HEK293T (cell line): ENCODE results near the gene RTRAF.

Experiments
- CTCF ChIA-PET: fragments of 350-600 bp; formaldehyde crosslinking; extraction: SDS; loops from one replicate; lab custom pipeline; 2021; ENCODE audit warnings: antibody characterized with exemption, inconsistent platforms; lab: Yijun Ruan, JAX
- POLR2A ChIA-PET: fragments of 350-600 bp; formaldehyde crosslinking; extraction: SDS; loops from one replicate; lab custom pipeline; 2020; ENCODE audit warnings: antibody characterized with exemption, inconsistent platforms; lab: Yijun Ruan, JAX
- DNase-seq: peaks from one replicate; pipeline ENCODE4 v3.0.0; 2012; ENCODE audit warnings: mixed read lengths; ENCODE audit errors: extremely low spot score
- ARNT ChIP-seq: fragments of 450-650 bp; IDR thresholded peaks from 2 replicates; pipeline ENCODE4 v1.6.1; 2017; ENCODE audit warnings: mild to moderate bottlenecking
- BHLHE40 ChIP-seq: fragments of 450-650 bp; IDR thresholded peaks from 2 replicates; pipeline ENCODE4 v1.6.1; 2016; ENCODE audit warnings: mild to moderate bottlenecking, moderate library complexity, borderline replicate concordance
- CTBP1 ChIP-seq: fragments of 450-650 bp; IDR thresholded peaks from 2 replicates; pipeline ENCODE4 v1.6.1; 2016; ENCODE audit warnings: borderline replicate concordance
- ELF4 ChIP-seq: fragments of 450-650 bp; IDR thresholded peaks from 2 replicates; pipeline ENCODE4 v1.6.1; 2017; ENCODE audit warnings: antibody characterized with exemption
- FOXA1 ChIP-seq: fragments of 450-650 bp; IDR thresholded peaks from 2 replicates; pipeline ENCODE4 v1.6.1; 2016; ENCODE audit warnings: mild to moderate bottlenecking
- FOXK2 ChIP-seq: fragments of 450-650 bp; IDR thresholded peaks from 2 replicates; pipeline ENCODE4 v1.6.1; 2016; ENCODE audit warnings: mild to moderate bottlenecking
- FOXM1 ChIP-seq: fragments of 450-650 bp; IDR thresholded peaks from 2 replicates; pipeline ENCODE4 v1.6.1; 2017; ENCODE audit warnings: mild to moderate bottlenecking, borderline replicate concordance
- HDGF ChIP-seq: fragments of 450-650 bp; IDR thresholded peaks from 2 replicates; pipeline ENCODE4 v1.6.1; 2017; ENCODE audit warnings: antibody characterized with exemption, borderline replicate concordance
- L3MBTL2 ChIP-seq: fragments of 450-650 bp; conservative IDR thresholded peaks from 2 replicates; pipeline ENCODE4 v1.6.1; 2016; ENCODE audit warnings: mild to moderate bottlenecking
- LEF1 ChIP-seq: fragments of 450-650 bp; IDR thresholded peaks from 2 replicates; pipeline ENCODE4 v1.6.1; 2017; ENCODE audit warnings: mild to moderate bottlenecking, borderline replicate concordance
- NFRKB ChIP-seq: fragments of 450-650 bp; IDR thresholded peaks from 2 replicates; pipeline ENCODE4 v1.6.1; 2016; ENCODE audit warnings: mild to moderate bottlenecking, moderate library complexity
- PKNOX1 ChIP-seq: fragments of 450-650 bp; IDR thresholded peaks from 2 replicates; pipeline ENCODE4 v1.6.1; 2016
- SP1 ChIP-seq: fragments of 450-650 bp; IDR thresholded peaks from 2 replicates; pipeline ENCODE4 v1.6.1; 2017
- SUZ12 ChIP-seq: fragments of 450-650 bp; IDR thresholded peaks from 2 replicates; pipeline ENCODE4 v1.6.1; 2016; ENCODE audit warnings: mild to moderate bottlenecking
- TARDBP ChIP-seq: fragments of 450-650 bp; IDR thresholded peaks from 2 replicates; pipeline ENCODE4 v1.6.1; 2016
- ZNF384 ChIP-seq: fragments of 450-650 bp; IDR thresholded peaks from 2 replicates; pipeline ENCODE4 v1.6.1; 2016

The RTRAF gene

GRCh38 chr14:51963286-51963685, 26.1 kb upstream of the RTRAF start:
- CTCF ChIA-PET = no interaction called here
- TF ChIP-seq TARDBP = no peak
- no peak for TF ChIP-seq SUZ12
- no peak for TF ChIP-seq FOXA1
- no peak for TF ChIP-seq ELF4
- no peak for TF ChIP-seq L3MBTL2
- POLR2A ChIA-PET = no interaction called here
- DNase-seq = no peak

GRCh38 chr14:51967521-51967920, 21.8 kb upstream of the RTRAF start:
- DNase-seq = no peak
- ChIA-PET CTCF (interaction anchor here (1.2 kb wide), 1 partner anchor 11 kb away, joined by 3 read pairs; no protein-coding TSS in a partner anchor), POLR2A (no interaction called here)
- TF ChIP-seq TARDBP (no peak), CTBP1 (no peak), FOXA1 (no peak), FOXM1 (no peak), ELF4 (no peak), BHLHE40 (no peak), PKNOX1 (no peak)

GRCh38 chr14:51969852-51970540, 19.4 kb upstream of the RTRAF start:
- no peak for TF ChIP-seq NFRKB
- no peak for TF ChIP-seq BHLHE40
- TF ChIP-seq L3MBTL2 = no peak
- TF ChIP-seq PKNOX1 = no peak
- TF ChIP-seq FOXA1 = no peak
- TF ChIP-seq FOXK2 = no peak
- TF ChIP-seq SUZ12 = no peak
- no peak for TF ChIP-seq SP1
- TF ChIP-seq LEF1 = no peak
- TF ChIP-seq HDGF = no peak
- TF ChIP-seq ELF4 = no peak
- no peak for TF ChIP-seq TARDBP
- TF ChIP-seq ZNF384 = no peak
- TF ChIP-seq CTBP1 = no peak
- TF ChIP-seq ARNT = no peak
- no peak for TF ChIP-seq FOXM1
- ChIA-PET POLR2A (no interaction called here), CTCF (interaction anchor here (1.7 kb wide), 1 partner anchor 9 kb away, joined by 11 read pairs; no protein-coding TSS in a partner anchor)
- no peak for DNase-seq

- DNase-seq = no peak
- ChIA-PET CTCF (interaction anchor here (0.6 kb wide), 2 partner anchors 485 to 592 kb away, joined by 3 to 8 read pairs; no protein-coding TSS in a partner anchor), POLR2A (no interaction called here)
- TF ChIP-seq ZNF384 = no peak
- TF ChIP-seq FOXA1 = no peak
- TF ChIP-seq ELF4 = no peak
- no peak for TF ChIP-seq FOXM1
- no peak for TF ChIP-seq LEF1
- no peak for TF ChIP-seq TARDBP
- TF ChIP-seq ARNT = no peak
Observed at GRCh38 chr14:51972566-51972965, 16.8 kb upstream of the RTRAF start.

GRCh38 chr14:51977075-51977474, 12.3 kb upstream of the RTRAF start:
- TF ChIP-seq LEF1 (no peak), L3MBTL2 (no peak), SUZ12 (no peak), SP1 (no peak), HDGF (no peak), FOXA1 (no peak), FOXK2 (no peak), ZNF384 (no peak), PKNOX1 (no peak), CTBP1 (no peak), FOXM1 (no peak)
- POLR2A ChIA-PET = no interaction called here
- DNase-seq = no peak
- CTCF ChIA-PET = interaction anchor here (1.3 kb wide), 1 partner anchor 19 kb away, joined by 3 read pairs; no protein-coding TSS in a partner anchor

GRCh38 chr14:51978681-51979085, 10.7 kb upstream of the RTRAF start:
- CTCF ChIA-PET = interaction anchor here (0.5 to 1.9 kb wide), 15 partner anchors 8 to 1317 kb away, joined by 3 to 11 read pairs (median 3); no protein-coding TSS in a partner anchor
- POLR2A ChIA-PET = no interaction called here
- TF ChIP-seq ARNT = no peak
- TF ChIP-seq NFRKB = no peak
- TF ChIP-seq SUZ12 = no peak
- no peak for TF ChIP-seq BHLHE40
- TF ChIP-seq CTBP1 = no peak
- no peak for TF ChIP-seq HDGF
- TF ChIP-seq TARDBP = no peak
- TF ChIP-seq L3MBTL2 = no peak
- no peak for TF ChIP-seq FOXM1
- no peak for TF ChIP-seq ELF4
- TF ChIP-seq FOXA1 = no peak
- no peak for TF ChIP-seq FOXK2
- TF ChIP-seq SP1 = no peak
- no peak for TF ChIP-seq PKNOX1
- TF ChIP-seq LEF1 = no peak
- no peak for TF ChIP-seq ZNF384
- no peak for DNase-seq
